ENCODE results near the gene RNF26.

The RNF26 gene

DNA sequence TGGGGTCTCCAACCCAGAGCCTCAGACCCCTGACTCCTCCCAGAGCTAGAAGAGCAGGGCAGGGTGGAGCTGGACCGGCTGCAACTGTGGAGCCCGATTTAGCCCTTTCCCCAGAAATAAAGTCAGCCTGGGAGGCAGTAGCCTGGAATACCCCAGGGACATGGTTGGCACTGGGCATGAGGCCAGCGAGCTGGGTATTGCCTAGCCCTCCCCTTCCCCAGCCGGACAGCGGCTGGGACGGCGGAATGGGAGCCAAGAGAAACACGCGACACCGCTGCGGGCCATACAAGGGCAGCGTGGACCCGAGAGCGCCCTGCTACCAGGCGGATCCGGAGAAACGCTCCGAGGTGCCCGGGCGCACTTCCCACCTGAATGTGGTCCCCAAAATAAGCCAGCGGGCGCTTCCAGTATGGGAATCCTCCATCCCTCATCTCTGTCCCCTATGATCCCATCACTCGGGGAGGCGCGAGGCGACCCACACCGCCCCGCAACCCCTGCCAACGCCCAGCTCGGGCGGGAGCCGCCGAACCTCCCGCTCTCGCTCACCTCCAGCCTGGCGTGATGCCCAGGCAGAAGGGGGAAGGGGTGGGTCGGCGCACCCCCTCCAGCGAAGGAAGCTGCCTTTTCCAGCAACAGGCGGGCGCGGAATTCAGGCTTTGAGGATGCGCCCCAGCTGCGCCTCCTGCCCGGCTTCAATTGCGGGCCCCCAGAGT is 18.2 kb upstream of the RNF26 start:
- peak; percentile 56 for DNase-seq

- peak; percentile 38 for DNase-seq
Observed at GRCh38 chr11:119316729-119317591, 17.4 kb upstream of the RNF26 start, which contains the start of gene MCAM. Gene MCAM (minus strand): TSS chr11:119317130. CDS start chr11:119317101, 29 bp downstream.

DNA sequence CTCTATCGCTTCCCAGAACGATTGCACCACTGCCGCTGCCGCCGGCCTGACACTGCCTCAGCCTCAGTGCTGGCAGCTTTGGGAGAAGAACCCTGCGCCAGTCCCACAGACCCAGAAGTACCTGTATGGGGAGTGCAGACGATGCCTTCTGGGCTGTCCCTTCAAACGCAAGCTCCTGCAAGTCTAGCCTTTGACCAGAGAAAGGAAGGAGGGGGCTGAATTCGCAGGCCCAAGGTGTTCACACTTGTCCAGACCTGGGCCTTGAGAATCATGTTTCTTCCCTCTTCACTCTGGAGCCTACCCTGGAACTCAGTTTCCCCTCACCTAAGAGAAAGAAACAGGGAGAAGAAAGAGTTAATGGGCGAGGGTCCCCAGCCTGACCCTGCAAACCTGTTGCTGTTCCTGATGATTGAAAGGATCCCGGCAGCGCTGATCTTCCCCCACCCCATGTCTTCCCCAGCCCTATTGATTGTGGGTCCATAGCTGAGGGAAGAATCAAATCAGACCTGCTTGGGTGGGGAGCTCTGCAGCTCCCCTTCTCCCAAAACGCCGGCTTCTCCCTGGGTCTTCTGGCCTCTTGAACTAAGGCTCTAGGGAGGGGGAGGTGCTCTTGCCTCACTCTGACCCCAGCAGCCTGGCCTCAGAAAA is 16.6 kb upstream of the RNF26 start:
- no peak for DNase-seq

- DNase-seq: peak; percentile 47
Observed at GRCh38 chr11:119318240-119319135, 15.8 kb upstream of the RNF26 start.

DNA sequence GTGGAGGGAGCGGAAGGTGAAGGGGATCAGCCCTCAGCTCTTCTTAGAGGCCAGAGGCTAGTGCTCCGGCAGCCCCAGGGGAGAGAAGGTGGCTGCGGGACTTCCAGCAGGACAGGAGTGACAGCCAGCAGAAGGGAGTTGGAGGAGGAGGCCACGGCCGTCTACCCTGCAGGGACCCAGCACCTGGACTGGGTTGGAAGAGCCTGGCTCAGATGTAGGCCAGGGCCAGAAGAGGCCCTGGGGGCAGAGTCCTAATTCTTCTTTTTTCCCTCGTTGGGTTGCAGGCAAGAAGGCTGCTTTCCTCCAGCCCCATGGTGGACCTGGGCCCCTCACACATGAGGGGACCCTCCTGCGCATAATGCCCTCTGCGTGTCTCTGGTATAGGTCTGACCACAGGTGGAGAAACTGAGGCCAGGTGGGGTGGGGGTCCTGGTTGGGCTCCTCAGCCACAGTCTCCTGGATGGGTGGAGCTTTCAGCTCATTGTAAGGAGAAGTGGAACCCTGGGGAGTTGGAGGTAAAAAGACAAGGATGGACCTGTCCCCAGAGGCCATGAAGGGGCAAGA is 15.1 kb upstream of the RNF26 start:
- no peak for DNase-seq

- no peak for DNase-seq
Observed at GRCh38 chr11:119319700-119320239, 14.6 kb upstream of the RNF26 start.

GRCh38 chr11:119320240-119320775 is 14.0 kb upstream of the RNF26 start:
- DNase-seq: no peak

GRCh38 chr11:119320776-119321524 is 13.4 kb upstream of the RNF26 start:
- DNase-seq: no peak

DNA sequence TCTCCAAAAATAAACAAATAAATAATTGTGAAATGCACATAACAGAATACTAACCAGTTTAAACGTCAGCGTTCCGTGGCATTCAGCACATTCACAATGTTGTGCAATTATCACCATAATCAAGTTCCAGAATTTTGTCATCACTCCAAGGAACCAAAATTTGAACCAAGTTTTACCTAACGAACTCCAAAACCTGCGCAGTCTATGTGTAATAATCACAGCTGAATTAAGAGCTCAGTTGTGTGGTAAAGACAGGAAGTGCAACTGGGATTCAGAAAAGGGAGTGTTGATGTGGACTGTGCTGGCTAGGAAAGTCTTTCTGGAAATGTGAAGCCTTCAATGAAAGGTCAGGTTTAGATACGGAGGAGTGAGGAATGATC is 12.0 kb upstream of the RNF26 start:
- no peak for DNase-seq

DNA sequence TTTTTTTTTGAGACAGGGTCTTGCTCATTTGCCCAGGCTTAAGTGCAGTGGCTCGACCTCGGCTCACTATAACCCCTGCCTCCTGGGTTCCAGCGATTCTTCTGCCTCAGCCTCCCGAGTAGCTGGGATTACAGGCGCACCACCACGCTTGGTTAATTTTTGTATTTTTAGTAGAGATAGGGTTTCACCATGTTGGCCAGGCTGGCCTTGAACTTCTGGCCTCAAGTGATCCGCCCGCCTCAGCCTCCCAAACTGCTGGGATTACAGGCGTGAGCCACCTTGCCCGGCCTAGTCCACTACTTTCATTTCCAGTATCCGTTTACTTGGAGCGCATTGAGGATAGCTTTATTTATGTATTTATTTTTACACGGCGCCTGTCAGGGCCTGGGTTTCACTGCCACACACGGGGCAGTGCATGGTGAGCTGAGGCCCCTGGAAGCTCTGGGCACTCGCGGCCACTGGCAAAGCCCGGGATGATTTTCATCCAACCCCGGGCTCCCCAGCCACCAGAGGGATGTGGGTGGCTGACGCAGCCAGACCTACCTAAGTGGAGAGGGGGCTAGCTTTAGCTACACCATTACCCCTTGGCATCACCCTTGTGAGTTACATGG is 11.3 kb upstream of the RNF26 start:
- DNase-seq: no peak

DNA sequence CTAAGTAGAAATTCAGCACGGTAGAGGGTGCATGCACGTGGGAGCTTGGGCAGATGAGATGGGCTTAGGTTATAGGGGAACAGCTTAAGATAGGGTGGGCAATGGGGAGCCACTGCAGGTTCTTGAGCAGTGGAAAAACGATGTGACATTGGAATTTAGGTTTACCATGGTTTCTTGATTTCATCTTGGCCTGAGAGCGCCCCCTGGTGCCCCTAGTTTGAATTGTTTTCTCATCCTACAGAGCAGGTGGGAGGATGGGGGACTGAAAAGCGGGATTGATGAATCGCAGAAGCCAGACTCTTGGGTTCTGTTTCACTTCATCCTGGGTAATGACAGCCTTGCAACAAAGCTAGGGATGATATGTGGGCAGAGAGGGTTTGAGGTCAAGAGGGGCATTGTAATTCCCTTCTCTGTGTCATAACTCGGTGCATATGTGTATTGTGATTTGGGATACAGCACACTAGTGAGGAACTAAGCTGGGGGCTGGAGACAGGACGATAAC is 10.7 kb upstream of the RNF26 start:
- DNase-seq: peak; percentile 41

DNA sequence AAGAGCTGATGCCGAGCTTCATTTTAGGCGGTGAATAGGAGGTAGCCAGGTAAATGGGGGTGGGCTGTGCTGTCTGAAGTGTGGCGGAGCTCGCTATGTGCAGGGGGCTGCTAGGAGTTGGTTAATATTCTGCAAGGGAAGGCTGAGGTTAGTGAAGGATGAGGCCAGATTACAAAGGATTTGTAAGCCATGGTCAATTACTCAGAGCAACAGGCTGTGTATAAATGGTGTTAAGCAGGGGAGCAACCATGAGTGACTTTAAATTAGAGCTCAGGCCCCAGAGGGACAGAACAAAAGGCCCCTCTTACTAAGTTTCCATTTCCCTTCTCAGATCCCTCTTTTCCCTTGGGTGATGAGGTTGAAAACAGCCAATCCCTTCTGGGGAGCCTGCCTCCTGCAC is 10.1 kb upstream of the RNF26 start:
- no peak for DNase-seq

GRCh38 chr11:119329320-119329719 is 5.0 kb upstream of the RNF26 start:
- no peak for DNase-seq

DNA sequence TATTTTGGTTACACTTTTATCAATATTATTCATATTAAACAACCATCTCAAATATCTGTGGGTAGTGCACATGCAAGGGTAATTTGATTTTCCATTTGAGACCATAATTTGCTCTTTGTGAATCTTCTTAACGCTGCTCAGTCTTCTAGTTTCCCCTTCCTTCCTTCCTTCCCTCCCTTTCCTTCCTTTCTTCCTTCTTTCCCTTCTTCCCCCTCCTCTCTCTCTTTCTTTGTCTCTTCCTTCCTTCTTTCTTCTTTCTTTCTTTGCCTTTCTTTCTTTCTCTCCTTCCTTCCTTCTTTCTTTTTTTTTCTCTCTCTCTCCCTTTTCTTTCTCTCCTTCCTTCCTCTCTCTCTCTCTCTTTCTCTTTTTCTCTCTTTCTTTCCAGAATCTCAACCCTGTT is 4.1 kb upstream of the RNF26 start:
- no peak for DNase-seq

DNA sequence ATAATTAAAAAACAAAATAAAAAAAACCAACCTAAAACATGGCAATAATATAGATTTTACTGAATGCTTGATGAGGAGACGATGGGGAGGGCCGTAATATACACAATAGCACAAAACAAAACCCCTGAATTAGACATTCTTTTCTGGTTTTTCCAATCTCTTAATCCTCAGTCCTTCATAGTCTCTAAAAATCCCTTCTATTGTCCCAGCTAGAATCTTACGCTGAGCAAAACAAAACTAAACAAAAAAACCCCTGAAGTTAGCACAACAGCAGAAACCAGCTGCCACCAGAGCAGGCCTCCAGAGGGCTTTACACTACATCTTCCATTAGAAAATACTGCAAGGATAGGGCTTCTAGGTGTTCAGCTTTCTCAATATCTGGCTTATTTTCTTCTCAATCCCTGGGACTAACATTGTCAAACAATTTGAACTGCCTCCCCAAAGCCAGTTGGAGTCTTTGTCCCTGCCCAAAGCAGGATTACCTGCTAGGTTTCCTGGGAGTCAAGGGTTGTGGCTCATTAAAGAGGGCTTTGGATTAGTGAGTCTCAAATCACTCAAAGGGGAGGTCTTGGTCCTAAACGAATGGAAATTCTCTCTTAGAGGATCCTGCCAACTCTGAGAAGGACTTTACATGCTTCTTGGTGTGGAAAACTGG is 2.1 kb upstream of the RNF26 start:
- no peak for DNase-seq

DNA sequence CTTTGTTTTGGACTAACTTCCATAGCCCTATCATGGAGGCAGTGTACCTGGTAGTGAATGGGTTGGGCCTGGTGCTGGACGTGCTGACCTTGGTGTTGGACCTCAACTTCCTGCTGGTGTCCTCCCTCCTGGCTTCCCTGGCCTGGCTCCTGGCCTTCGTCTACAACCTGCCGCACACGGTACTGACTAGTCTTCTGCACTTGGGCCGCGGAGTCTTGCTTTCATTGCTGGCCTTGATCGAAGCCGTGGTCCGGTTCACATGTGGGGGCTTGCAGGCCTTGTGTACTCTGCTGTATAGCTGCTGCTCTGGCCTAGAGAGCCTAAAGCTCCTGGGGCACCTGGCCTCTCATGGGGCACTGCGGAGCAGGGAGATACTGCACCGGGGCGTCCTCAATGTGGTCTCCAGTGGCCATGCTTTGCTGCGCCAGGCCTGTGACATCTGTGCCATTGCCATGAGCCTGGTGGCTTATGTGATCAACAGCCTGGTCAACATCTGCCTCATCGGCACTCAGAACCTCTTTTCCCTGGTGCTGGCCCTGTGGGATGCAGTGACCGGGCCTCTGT is 846 bp downstream of the RNF26 start:
- DNase-seq: no peak

GRCh38 chr11:119335655-119336543 is 1.6 kb downstream of the RNF26 start:
- DNase-seq: no peak

DNA sequence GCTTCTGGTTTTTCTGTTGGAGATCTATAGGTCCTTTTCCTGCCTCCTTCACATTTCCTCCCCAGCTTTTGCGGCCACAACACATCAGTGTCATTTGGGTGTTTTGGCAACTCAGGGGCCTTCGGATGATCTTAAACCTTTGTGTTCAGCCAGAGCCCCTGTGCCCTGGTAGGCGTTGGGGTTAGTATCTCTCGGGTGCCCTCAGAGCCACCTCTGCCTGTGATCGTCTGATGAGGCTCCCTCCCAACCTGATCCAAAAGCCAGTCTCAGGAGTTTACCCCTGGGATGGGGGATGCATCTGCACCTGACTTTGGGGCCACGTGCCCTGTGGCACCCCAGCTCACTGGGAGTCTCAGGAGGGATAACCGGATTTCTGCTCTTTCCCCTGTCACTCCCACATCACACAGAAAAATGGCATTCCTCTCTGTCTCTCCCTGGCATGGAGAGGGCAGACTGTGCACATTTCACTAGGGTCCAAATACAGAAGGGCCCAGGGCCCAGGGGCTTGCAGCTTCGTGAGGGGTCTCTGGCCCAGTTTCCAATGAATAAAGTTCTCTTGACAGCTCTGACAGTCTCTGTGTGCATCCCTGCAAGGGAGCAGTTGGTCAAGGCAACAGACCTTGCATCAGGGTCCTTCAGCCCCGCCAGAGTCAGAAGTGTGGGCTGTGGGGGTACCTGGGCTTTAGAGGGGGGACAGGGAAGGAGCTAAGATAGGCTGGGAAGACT is 2.6 kb downstream of the RNF26 start:
- no peak for DNase-seq

Data from NCI-H446 treated with DMSO at 0.1 percent for 48 hours (cell line).